Endothelial cell of umbilical vein (primary cell): ENCODE results near the gene MRPS12. TPM values are rescaled to one million over a fixed set of nuclear protein-coding genes. Genes with fewer than 3 reads are reported as not detected.

Experiments used
- BruUV-seq: library from RNA; stranded (reverse); fragments of 400-500 nt; replicated peaks from 2 replicates; lab custom pipeline; 2021; lab: Mats Ljungman, UMichigan
- CTCF ChIA-PET: fragments of 300-600, 350-600 bp; sonication (Branson Sonifier 250); formaldehyde crosslinking; loops from one replicate; lab custom pipeline; 2021; ENCODE audit warnings: antibody characterized with exemption, inconsistent platforms; lab: Charles Lee
- POLR2A ChIA-PET: fragments of 300-600, 350-600 bp; sonication (Branson Sonifier 250); formaldehyde crosslinking; loops from one replicate; lab custom pipeline; 2021; ENCODE audit warnings: antibody characterized with exemption, inconsistent platforms; lab: Charles Lee
- DNase-seq: peaks from one replicate; pipeline ENCODE4 v3.0.0-alpha.2; 2011; ENCODE audit warnings: low read depth, low spot score
- FAIRE-seq: peaks from 2 replicates; lab custom pipeline; 2011; peaks lifted over from hg19 to GRCh38; lab: Jason Lieb, UNC
- H2AFZ ChIP-seq: 2 replicates; pipeline ENCODE4 v1.6.0; 2012; ENCODE audit warnings: low read depth, low read length, control low read depth, inconsistent platforms
- H3K27ac ChIP-seq: 2 replicates; pipeline ENCODE4 v1.5.1; 2011; ENCODE audit warnings: low read depth, mild to moderate bottlenecking, control low read depth, low read length, moderate library complexity; ENCODE audit not compliant: insufficient read depth
- H3K27me3 ChIP-seq, 2 experiments: 2 replicates each; pipeline versions ENCODE4 v1.6.0 to v1.6.1; 2011; ENCODE audit warnings: low read length in 2 of 2, mixed read lengths in 1 of 2; ENCODE audit not compliant: control insufficient read depth in 2 of 2, insufficient read depth in 2 of 2
- H3K36me3 ChIP-seq, 2 experiments: 2 replicates in 1 of 2; 3 replicates in 1 of 2; pipeline ENCODE4 v1.5.1; 2011; ENCODE audit warnings: low read length in 2 of 2, mild to moderate bottlenecking in 1 of 2, moderate library complexity in 1 of 2; ENCODE audit not compliant: control insufficient read depth in 2 of 2, insufficient read depth in 2 of 2; ENCODE audit errors: extremely low read depth in 1 of 2
- H3K4me1 ChIP-seq: 3 replicates; pipeline ENCODE4 v1.5.1; 2011; ENCODE audit warnings: mild to moderate bottlenecking, low read length; ENCODE audit not compliant: control insufficient read depth, insufficient read depth; ENCODE audit errors: extremely low read depth
- H3K4me2 ChIP-seq: 2 replicates; pipeline ENCODE4 v1.6.1; 2011; ENCODE audit warnings: low read length, control low read depth, mixed read lengths; ENCODE audit not compliant: insufficient read depth
- H3K4me3 ChIP-seq, 3 experiments: fragments of 200-600 bp in 1 of 3; sonication (generic), shearing (Covaris generic) in 1 of 3; replicated peaks in 1 of 3; 2 replicates each; pipeline ENCODE4 v1.5.1; 2011 to 2016; ENCODE audit warnings: control low read depth in 3 of 3, low read length in 3 of 3, mild to moderate bottlenecking in 2 of 3, inconsistent platforms in 1 of 3, low read depth in 1 of 3, moderate library complexity in 1 of 3; ENCODE audit not compliant: insufficient read depth in 1 of 3
- H3K79me2 ChIP-seq: 2 replicates; pipeline ENCODE4 v1.6.0; 2012; ENCODE audit warnings: low read length, inconsistent platforms; ENCODE audit not compliant: control insufficient read depth, insufficient read depth
- H3K9ac ChIP-seq: replicated peaks from 2 replicates; pipeline ENCODE3; 2011; ENCODE audit warnings: low read length, control low read depth; ENCODE audit not compliant: insufficient read depth; ENCODE audit errors: extremely low read depth
- H3K9me1 ChIP-seq: replicated peaks from 3 replicates; pipeline ENCODE4 v1.6.0; 2011; ENCODE audit warnings: mild to moderate bottlenecking, low read length; ENCODE audit not compliant: control insufficient read depth, insufficient read depth; ENCODE audit errors: extremely low read depth
- H3K9me3 ChIP-seq: replicated peaks from 2 replicates; pipeline ENCODE4 v1.5.1; 2012; ENCODE audit warnings: low read length, inconsistent platforms; ENCODE audit not compliant: control insufficient read depth, insufficient read depth
- H4K20me1 ChIP-seq: replicated peaks from 2 replicates; pipeline ENCODE3; 2011; ENCODE audit warnings: mild to moderate bottlenecking, low read length; ENCODE audit not compliant: control insufficient read depth, insufficient read depth; ENCODE audit errors: extremely low read depth
- EZH2 ChIP-seq: IDR thresholded peaks from 2 replicates; pipeline ENCODE4 v1.6.1; 2012; ENCODE audit warnings: borderline replicate concordance, low read depth, mild to moderate bottlenecking, moderate library complexity, low read length, inconsistent platforms; ENCODE audit not compliant: severe bottlenecking
- FOS ChIP-seq: IDR thresholded peaks from 2 replicates; pipeline ENCODE4 v1.6.1; 2011; ENCODE audit warnings: mild to moderate bottlenecking, low read length, moderate library complexity, borderline replicate concordance; ENCODE audit not compliant: insufficient read depth
- GATA2 ChIP-seq: IDR thresholded peaks from 2 replicates; pipeline ENCODE4 v1.7.0; 2011; ENCODE audit warnings: low read depth, mild to moderate bottlenecking, moderate library complexity, mixed read lengths, low read length; ENCODE audit not compliant: insufficient read length, insufficient read depth
- JUN ChIP-seq: IDR thresholded peaks from 2 replicates; pipeline ENCODE4 v1.6.1; 2011; ENCODE audit warnings: borderline replicate concordance, low read depth; ENCODE audit not compliant: insufficient read length, insufficient read depth
- MYC ChIP-seq: IDR thresholded peaks from one replicate; pipeline ENCODE4 v1.6.1; 2011; ENCODE audit warnings: mild to moderate bottlenecking, low read depth, low read length
- POLR2A ChIP-seq: IDR thresholded peaks from 2 replicates; pipeline ENCODE4 v1.6.1; 2012; ENCODE audit warnings: low read depth, mild to moderate bottlenecking, control low read depth, low read length
- POLR2AphosphoS5 ChIP-seq: IDR thresholded peaks from 2 replicates; pipeline ENCODE4 v1.6.1; 2012; ENCODE audit warnings: low read depth, mild to moderate bottlenecking, control low read depth, low read length, moderate library complexity; ENCODE audit not compliant: insufficient read depth
- dilution Hi-C: fragments of 300-500 bp; cut with MboI; formaldehyde crosslinking; loops from one replicate; pipeline ENCODE4 v1.15.0; 2019; ENCODE audit warnings: low sequenced_read_pairs; ENCODE audit not compliant: extremely low pct_ligation_motif_present
- intact Hi-C: fragments of 100-400 bp; cut with micrococcal nuclease; formaldehyde crosslinking; loops from one replicate; pipeline ENCODE4 v1.10.0; 2022
- polyA plus RNA-seq, 4 experiments: library from polyadenylated mRNA; depleted of rRNA in 3 of 4; stranded (reverse) in 3 of 4; unstranded in 1 of 4; fragments of >200 nt; gene quantifications; 2 replicates each; pipeline versions ENCODE4 v1.2.1 to v1.2.3, GENCODE V29; 2011 to 2012; ENCODE audit warnings: missing spikeins in 1 of 4
- total RNA-seq: library from RNA; stranded (reverse); gene quantifications from 2 replicates; pipeline ENCODE4 v1.2.3, GENCODE V29; 2021
- TF ChIP-seq, protein P1 (sequence below), 2 donors: IDR thresholded peaks; 1 replicate in 1 of 2; 2 replicates in 1 of 2; pipeline ENCODE4 v1.5.1; 2011; ENCODE audit warnings: low read length in 2 of 2, mild to moderate bottlenecking in 2 of 2, moderate library complexity in 2 of 2, control low read depth in 1 of 2, inconsistent platforms in 1 of 2, low read depth in 1 of 2; ENCODE audit not compliant: insufficient read depth in 1 of 2; ENCODE audit errors: extremely low read depth in 1 of 2
- TF ChIP-seq, protein P2 (sequence below): IDR thresholded peaks from 2 replicates; pipeline ENCODE4 v1.6.1; 2011; ENCODE audit not compliant: insufficient read depth, insufficient read length

MRPS12 gene
- total and polyA plus RNA-seq, 2 donors (not counting 3 experiments of a cell fraction or from before 2014, with no cell fraction given) = 49.3 to 86.3 TPM

DNA sequence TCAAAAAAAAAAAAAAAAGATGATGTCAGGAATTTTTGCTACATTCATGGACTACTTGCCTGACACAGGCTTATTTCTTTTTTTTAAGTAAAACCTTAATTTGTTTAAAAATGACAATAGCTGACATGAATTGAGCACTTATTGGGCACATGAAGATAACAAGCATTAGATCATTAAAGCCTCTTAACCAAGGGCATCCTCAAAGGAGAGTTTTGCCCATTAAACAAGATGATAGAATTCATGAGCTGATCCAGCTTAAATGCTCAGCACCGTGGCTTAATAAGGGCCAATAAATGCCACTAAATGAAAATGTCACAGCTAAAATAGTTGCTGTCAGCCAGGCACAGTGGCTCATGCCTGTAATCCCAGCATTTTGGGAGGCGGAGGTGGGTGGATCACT lies 25.5 kb downstream of the MRPS12 start:
- H3K4me2 ChIP-seq = no peak overlapping the region
- H3K9ac ChIP-seq = no peak overlapping the region
- peaks cover 0 to 2% of the 10 kb centered on the region in 2 experiments for H3K36me3 ChIP-seq
- no peaks in the 10 kb centered on the region for H3K27me3 ChIP-seq
- no peaks in the 10 kb centered on the region for H3K9me1 ChIP-seq
- no peaks in the 10 kb centered on the region for H3K9me3 ChIP-seq
- no peak for TF ChIP-seq FOS
- no peak for TF ChIP-seq POLR2A
- no peak for TF ChIP-seq EZH2
- TF ChIP-seq JUN = no peak
- no peak for FAIRE-seq
- ChIA-PET CTCF (interaction anchor here (0.7 to 1.6 kb wide), 4 partner anchors 16 to 443 kb away, joined by 3 to 5 read pairs (median 4); no protein-coding TSS in a partner anchor), POLR2A (no interaction called here)
- dilution Hi-C loops = no loop called here
- no peak overlapping the region for H3K27ac ChIP-seq
- no peak for DNase-seq
- BruUV-seq = no TSS peak
- H4K20me1 ChIP-seq = no peaks in the 10 kb centered on the region
- H3K79me2 ChIP-seq = no peaks in the 10 kb centered on the region
- H2AFZ ChIP-seq = no peak overlapping the region
- no peaks in the 10 kb centered on the region for H3K4me1 ChIP-seq
- intact Hi-C loops = no loop called here
- no peak overlapping the region for H3K4me3 ChIP-seq

DNA sequence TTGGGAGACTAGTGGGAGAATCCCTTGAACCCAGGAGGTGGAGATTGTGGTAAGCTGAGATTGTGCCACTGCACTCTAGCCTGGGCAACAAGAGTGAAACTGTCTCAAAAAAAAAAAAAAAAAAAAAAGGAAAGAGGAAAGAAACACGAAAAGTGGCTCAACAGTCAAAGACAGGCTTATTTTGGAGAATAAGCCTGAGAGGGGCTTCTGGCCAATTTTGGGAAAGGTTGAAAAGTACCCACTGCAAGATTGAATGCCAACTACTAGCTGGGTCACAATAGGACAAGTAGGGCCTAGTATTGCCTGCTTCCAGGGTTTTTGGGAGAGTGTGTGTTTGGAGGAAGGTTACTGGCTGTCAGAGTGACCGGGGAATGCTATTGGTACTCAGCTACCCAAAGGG lies 27.6 kb downstream of the MRPS12 start:
- Histone ChIP-seq H3K9me1 (no peaks in the 10 kb centered on the region), H3K9me3 (no peaks in the 10 kb centered on the region), H3K27me3 (no peaks in the 10 kb centered on the region), H3K27ac (no peak overlapping the region), H3K4me1 (peaks cover 2% of the 10 kb centered on the region), H3K36me3 (peaks cover 0 to 2% of the 10 kb centered on the region in 2 experiments), H3K4me3 (no peak overlapping the region), H4K20me1 (no peaks in the 10 kb centered on the region), H3K9ac (no peak overlapping the region), H2AFZ (no peak overlapping the region), H3K79me2 (no peaks in the 10 kb centered on the region), H3K4me2 (no peak overlapping the region)
- DNase-seq (no peak), FAIRE-seq (no peak)
- intact Hi-C loops = no loop called here
- TF ChIP-seq, protein P1, sequence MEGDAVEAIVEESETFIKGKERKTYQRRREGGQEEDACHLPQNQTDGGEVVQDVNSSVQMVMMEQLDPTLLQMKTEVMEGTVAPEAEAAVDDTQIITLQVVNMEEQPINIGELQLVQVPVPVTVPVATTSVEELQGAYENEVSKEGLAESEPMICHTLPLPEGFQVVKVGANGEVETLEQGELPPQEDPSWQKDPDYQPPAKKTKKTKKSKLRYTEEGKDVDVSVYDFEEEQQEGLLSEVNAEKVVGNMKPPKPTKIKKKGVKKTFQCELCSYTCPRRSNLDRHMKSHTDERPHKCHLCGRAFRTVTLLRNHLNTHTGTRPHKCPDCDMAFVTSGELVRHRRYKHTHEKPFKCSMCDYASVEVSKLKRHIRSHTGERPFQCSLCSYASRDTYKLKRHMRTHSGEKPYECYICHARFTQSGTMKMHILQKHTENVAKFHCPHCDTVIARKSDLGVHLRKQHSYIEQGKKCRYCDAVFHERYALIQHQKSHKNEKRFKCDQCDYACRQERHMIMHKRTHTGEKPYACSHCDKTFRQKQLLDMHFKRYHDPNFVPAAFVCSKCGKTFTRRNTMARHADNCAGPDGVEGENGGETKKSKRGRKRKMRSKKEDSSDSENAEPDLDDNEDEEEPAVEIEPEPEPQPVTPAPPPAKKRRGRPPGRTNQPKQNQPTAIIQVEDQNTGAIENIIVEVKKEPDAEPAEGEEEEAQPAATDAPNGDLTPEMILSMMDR (IDR thresholded peaks at IDR 0.05; ENCODE audit: extremely low read depth in 1 of 2, insufficient read depth in 1 of 2, low read depth in 1 of 2, low read length in 2 of 2) = no peak
- no peak for TF ChIP-seq POLR2AphosphoS5
- no peak for TF ChIP-seq GATA2
- TF ChIP-seq EZH2 = no peak
- no peak for TF ChIP-seq JUN
- no peak for TF ChIP-seq POLR2A
- TF ChIP-seq FOS = no peak
- TF ChIP-seq MYC = no peak
- TF ChIP-seq, protein P2, sequence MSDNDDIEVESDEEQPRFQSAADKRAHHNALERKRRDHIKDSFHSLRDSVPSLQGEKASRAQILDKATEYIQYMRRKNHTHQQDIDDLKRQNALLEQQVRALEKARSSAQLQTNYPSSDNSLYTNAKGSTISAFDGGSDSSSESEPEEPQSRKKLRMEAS = no peak
- ChIA-PET POLR2A (no interaction called here), CTCF (interaction anchor here (0.9 kb wide), 1 partner anchor 76 kb away, joined by 3 read pairs; no protein-coding TSS in a partner anchor)
- BruUV-seq = no TSS peak
- dilution Hi-C loops = no loop called here
